CD4-positive, alpha-beta T cell treated with Interleukin-21 for 1 hour (primary cell): Measurements from ENCODE around the gene CHST3.
"Not testable (repeated sequence)": the region's sequence is repeated elsewhere in the genome, so short reads cannot be mapped to it uniquely, and the experiment has no call there.

Experiments
- DNase-seq: peaks from one replicate; pipeline ENCODE4 v3.0.0-alpha.2; 2020

CHST3 gene, protein sequence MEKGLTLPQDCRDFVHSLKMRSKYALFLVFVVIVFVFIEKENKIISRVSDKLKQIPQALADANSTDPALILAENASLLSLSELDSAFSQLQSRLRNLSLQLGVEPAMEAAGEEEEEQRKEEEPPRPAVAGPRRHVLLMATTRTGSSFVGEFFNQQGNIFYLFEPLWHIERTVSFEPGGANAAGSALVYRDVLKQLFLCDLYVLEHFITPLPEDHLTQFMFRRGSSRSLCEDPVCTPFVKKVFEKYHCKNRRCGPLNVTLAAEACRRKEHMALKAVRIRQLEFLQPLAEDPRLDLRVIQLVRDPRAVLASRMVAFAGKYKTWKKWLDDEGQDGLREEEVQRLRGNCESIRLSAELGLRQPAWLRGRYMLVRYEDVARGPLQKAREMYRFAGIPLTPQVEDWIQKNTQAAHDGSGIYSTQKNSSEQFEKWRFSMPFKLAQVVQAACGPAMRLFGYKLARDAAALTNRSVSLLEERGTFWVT

DNA sequence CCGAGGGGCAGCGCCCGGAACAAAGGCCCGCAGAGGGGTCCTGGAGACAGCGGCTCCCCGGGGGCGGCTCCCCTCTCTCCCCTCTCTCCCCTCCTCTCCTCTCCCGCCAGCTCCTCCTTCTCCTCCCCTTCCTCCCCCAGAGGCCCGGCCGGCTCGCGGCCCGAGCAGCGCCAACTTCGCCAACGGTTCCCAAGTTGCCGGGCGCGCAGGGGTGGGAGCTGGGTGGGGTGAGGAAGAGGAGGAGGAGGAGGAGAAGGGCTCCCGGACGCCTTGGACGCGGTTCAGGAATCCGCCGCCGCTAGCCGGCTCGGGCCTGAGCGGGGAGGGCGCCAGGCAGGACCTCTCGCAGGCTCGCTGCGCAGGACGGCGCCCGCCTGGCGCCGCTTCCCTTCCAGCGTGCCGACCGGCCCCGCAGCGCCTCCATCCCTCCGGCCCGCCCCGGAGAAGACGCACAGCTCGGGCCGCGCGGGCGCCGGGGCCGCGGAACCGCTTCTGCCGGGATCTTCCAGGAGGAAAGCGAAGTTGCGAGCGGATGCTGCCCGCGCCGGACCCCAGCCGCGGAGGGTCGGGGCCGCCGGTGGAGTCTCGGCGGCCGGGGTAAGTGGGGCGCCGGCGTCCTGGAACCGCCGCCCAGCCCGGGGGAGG is at the start of gene CHST3:
Gene CHST3, plus strand, starts transcription at position 298 of the 645 bp plus-strand sequence. CDS start 41,448 bp downstream, outside the sequence.
- DNase-seq = no peak

DNA sequence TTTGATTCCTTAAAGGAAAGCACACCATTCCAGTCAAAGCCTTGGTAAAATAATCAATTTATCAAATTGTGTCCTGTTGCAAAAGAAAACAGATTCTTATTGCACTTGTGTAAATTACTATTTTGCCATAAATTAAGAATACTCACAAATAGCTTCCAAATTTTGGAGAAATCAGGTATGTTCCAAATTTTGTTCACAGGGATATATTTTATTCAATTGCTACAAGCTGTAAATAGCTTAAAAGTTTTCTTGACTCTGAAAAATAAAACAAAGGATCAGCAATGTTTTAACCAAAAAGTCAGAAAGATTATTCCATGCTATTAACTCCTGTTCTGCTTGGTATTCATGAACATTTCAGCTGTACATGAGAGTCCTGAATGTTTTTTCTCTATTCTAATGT is 47.4 kb upstream of the CHST3 start:
- no peak for DNase-seq

DNA sequence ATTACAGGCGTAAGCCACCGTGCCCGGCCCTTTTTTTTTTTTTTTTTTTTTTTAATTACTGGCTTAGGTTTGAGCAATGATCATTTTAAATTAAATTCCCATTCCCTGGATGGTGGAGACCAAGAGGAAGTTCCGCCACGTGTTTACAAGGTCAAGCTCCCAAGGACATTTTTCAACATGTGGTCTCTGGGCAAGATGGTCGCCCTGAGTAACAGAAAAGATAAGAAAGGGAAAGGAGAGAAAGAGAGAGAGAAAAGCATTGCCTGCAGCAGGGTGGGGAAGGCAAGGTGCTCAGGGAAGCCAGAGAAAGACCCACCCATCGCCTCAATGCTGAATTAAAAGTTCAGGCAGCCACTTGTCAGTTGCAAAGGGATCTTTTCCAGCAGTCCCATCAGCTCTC is 45.2 kb upstream of the CHST3 start:
- DNase-seq = no peak

- not testable (repeated sequence) for DNase-seq
Measured at GRCh38 chr10:71919956-71920539, 44.1 kb upstream of the CHST3 start.

DNA sequence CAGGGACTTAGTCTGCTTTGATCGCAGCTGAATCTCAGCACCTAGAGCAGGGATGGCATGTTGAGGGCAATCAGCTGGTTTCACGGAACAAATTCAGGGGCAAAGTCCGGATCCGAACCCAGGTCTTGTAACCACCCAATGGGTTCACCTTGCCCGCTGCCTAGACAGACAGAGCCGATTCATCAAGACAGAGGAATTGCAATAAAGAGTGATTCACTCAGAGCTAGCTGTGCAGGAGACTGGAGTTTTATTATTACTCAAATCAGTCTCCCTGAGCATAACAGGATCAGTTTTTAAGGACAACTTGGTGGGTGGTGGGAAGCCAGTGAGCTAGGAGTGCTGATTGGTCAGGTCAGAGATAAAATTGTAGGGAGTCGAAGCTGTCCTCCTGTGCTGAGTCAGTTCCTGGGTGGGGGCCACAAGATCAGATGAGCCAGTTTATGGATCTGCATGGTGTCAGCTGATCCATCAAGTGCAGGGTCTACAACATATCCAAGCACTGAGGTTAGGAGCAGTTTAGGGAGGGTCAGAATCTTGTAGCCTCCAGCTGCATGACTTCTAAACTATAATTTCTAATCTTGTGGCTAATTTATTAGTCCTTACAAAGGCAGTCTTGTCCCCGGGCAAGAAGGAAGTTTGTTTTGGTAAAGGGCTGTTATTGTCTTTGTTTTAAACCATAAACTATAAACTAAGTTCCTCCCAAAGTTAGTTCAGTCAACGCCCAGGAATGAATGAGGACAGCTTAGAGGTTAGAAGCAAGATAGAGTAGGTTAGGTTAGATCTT is 43.5 kb upstream of the CHST3 start:
- no peak for DNase-seq

DNA sequence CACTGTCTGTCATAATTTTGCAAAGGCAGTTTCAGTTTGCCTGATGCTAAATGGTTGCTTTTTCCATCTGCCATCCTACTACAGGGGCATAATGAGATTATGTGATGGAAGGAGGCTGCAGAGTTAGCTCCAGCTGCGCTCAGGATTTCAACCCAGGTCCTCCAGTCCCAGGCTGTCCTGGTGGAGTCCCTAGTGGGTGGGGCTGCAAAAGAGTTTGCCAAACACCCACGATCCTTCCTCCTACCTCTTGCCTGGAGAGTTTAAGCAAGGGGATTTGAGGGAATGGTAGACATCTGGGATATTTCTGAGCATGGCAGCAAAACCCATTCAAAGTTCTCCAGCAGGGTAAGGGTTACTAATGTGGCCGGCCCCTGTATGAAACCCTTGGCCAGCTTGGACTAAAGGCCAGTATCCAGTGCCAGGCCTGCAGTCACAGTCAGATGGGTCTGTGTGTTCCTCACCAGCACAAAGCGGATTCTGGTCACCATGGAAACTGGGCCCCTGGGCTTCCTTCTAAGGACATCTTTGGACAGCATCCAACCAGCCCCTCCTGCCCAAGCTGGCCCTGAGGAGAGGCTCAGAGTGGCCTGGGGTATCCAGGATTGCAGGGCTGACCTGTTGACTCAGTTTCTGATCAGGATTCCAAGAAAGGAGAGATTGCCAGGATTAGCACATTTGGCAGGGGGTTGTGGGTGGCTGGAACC is 42.7 kb upstream of the CHST3 start:
- no peak for DNase-seq

- no peak for DNase-seq
Measured at GRCh38 chr10:71923138-71923692, 41.0 kb upstream of the CHST3 start.

GRCh38 chr10:71924771-71925170 is 39.4 kb upstream of the CHST3 start:
- no peak for DNase-seq

GRCh38 chr10:71927159-71927558 is 37.0 kb upstream of the CHST3 start:
- no peak for DNase-seq

DNA sequence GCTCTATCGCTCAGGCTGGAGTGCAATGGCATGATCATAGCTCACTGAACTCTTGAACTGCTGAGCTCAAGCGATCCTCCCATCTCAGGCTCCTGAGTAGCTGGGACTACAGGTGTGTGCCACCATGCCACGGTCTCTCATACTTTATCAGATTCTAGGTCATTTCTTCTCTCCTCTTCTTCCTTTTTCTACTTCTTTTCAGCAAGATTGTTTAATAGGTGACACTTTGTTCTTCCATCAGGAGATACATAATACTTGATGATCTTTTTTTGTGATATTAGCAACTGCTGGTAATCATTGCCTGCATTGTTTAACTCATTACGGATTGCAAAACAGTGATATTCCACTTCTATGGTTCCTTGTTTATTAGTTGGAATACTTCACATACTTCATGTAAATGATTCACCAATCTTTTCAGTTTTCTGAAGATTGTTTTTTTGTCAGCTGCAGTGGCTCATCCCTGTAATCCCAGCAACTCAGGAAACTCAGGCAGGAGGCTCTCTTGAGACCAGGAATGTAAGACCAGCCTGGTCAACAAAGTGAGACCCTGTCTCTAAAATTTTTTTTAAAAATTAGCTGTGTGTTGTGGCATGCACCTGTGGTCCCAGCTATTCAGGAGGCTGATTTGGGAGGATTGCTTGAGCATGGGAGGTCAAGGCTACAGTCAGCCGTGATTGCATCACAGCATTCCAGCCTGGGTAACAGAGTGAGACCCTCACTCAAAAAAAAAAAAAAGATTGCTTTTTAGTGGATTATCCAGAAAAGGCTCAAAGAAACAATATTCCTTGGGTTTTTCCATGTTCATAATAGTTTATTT is 36.2 kb upstream of the CHST3 start:
- no peak for DNase-seq

DNA sequence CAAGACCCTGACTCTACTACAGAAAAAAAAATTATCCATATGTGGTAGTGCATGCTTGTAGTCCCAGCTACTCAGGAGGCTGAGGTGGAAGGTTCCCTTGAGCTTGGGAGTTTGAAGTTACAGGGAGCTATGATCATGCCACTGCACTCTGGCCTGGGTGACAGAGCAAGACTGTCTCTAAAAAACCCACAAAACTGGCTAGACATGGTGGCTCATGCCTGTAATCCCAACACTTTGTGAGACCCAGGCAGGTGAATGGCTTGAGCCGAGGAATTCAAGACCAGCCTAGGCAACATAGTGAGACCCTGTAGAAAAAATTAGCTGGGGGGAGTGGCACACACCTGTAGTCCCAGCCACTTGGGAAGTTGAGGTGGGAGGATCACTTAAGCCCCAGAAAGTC is 32.9 kb upstream of the CHST3 start:
- DNase-seq = no peak

- peak; percentile 33 for DNase-seq
Measured at GRCh38 chr10:71933651-71934050, 30.5 kb upstream of the CHST3 start.

GRCh38 chr10:71938211-71938610 is 26.0 kb upstream of the CHST3 start:
- no peak for DNase-seq

DNA sequence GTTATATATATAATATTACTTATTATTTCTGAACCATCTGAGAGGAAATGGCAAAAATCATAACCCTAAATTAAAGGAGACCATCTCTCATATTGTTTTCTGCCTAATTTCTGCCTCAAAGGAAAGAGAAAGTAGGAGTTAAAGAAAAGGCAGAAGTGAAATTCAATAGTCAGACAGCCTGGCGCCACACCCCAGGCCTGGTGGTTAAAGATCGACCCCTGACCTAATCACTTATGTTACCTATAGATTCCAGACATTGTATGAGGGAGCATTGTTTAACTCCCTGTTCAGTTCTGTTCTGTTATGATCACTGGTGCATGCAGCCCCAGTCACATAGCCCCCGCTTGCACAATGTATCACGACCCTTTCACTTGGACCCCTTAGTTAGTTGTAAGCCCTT is 24.9 kb upstream of the CHST3 start:
- DNase-seq = no peak

- DNase-seq = no peak
Measured at GRCh38 chr10:71939861-71940474, 24.2 kb upstream of the CHST3 start.

- no peak for DNase-seq
Measured at GRCh38 chr10:71940752-71941151, 23.4 kb upstream of the CHST3 start.

GRCh38 chr10:71941318-71941717 is 22.9 kb upstream of the CHST3 start:
- DNase-seq = no peak

GRCh38 chr10:71945819-71946474 is 18.2 kb upstream of the CHST3 start:
- no peak for DNase-seq

GRCh38 chr10:71946700-71947099 is 17.5 kb upstream of the CHST3 start:
- DNase-seq = no peak

GRCh38 chr10:71948496-71949067 is 15.6 kb upstream of the CHST3 start:
- no peak for DNase-seq
